Keratinocyte (primary cell): ENCODE data around the gene PALB2. TPM values are rescaled to one million over a fixed set of nuclear protein-coding genes. Genes with fewer than 3 reads are reported as not detected.

ENCODE experiments used
- DNase-seq: peaks from one replicate; pipeline ENCODE4 v3.0.0-alpha.2; 2011; ENCODE audit warnings: low read depth, missing footprints, low spot score
- FAIRE-seq: peaks from 2 replicates; lab custom pipeline; 2011; peaks lifted over from hg19 to GRCh38; lab: Jason Lieb, UNC
- H2AFZ ChIP-seq: 2 replicates; pipeline ENCODE4 v1.6.0; 2012; ENCODE audit warnings: low read length, control low read depth, inconsistent platforms; ENCODE audit not compliant: control insufficient read depth
- H3K27ac ChIP-seq: 2 replicates; pipeline ENCODE4 v1.5.1; 2011; ENCODE audit warnings: low read length; ENCODE audit not compliant: control insufficient read depth, insufficient read depth
- H3K27me3 ChIP-seq: 3 replicates; pipeline ENCODE4 v1.6.0; 2011; ENCODE audit warnings: low read length; ENCODE audit not compliant: control insufficient read depth, insufficient read depth; ENCODE audit errors: extremely low read depth
- H3K36me3 ChIP-seq, 2 experiments: 2 replicates in 1 of 2; 3 replicates in 1 of 2; pipeline ENCODE4 v1.5.1; 2011; ENCODE audit warnings: low read length in 2 of 2, mild to moderate bottlenecking in 1 of 2; ENCODE audit not compliant: control insufficient read depth in 2 of 2, insufficient read depth in 2 of 2; ENCODE audit errors: extremely low read depth in 1 of 2
- H3K4me1 ChIP-seq: 3 replicates; pipeline ENCODE4 v1.5.1; 2011; ENCODE audit warnings: low read length; ENCODE audit not compliant: control insufficient read depth, insufficient read depth; ENCODE audit errors: extremely low read depth
- H3K4me2 ChIP-seq: 3 replicates; pipeline ENCODE4 v1.6.0; 2011; ENCODE audit warnings: low read depth, low read length; ENCODE audit not compliant: control insufficient read depth, insufficient read depth; ENCODE audit errors: extremely low read depth
- H3K4me3 ChIP-seq, 3 experiments: fragments of 200-600 bp in 1 of 3; sonication (generic) in 1 of 3; 2 replicates in 2 of 3; 3 replicates in 1 of 3; pipeline ENCODE4 v1.5.1; 2011 to 2016; ENCODE audit warnings: low read length in 3 of 3, mild to moderate bottlenecking in 3 of 3, control low read depth in 2 of 3, inconsistent platforms in 1 of 3, low read depth in 1 of 3, mixed read lengths in 1 of 3, mixed run types in 1 of 3, moderate library complexity in 1 of 3; ENCODE audit not compliant: control insufficient read depth in 2 of 3, insufficient read depth in 2 of 3; ENCODE audit errors: extremely low read depth in 1 of 3
- H3K79me2 ChIP-seq: 2 replicates; pipeline ENCODE4 v1.6.0; 2012; ENCODE audit warnings: low read length; ENCODE audit not compliant: control insufficient read depth, insufficient read depth
- H3K9ac ChIP-seq: 3 replicates; pipeline ENCODE4 v1.6.0; 2011; ENCODE audit warnings: low read length; ENCODE audit not compliant: control insufficient read depth, insufficient read depth; ENCODE audit errors: extremely low read depth
- H3K9me1 ChIP-seq: 3 replicates; pipeline ENCODE4 v1.6.0; 2011; ENCODE audit warnings: low read length; ENCODE audit not compliant: control insufficient read depth, insufficient read depth; ENCODE audit errors: extremely low read depth
- H3K9me3 ChIP-seq: 2 replicates; pipeline ENCODE4 v1.5.1; 2012; ENCODE audit warnings: low read depth, low read length; ENCODE audit not compliant: control insufficient read depth
- H4K20me1 ChIP-seq: 3 replicates; pipeline ENCODE4 v1.6.0; 2011; ENCODE audit warnings: low read length; ENCODE audit not compliant: control insufficient read depth, insufficient read depth; ENCODE audit errors: extremely low read depth
- EZH2 ChIP-seq: IDR thresholded peaks from one replicate; pipeline ENCODE4 v1.6.1; 2012; ENCODE audit warnings: inconsistent platforms, mild to moderate bottlenecking, low read length, moderate library complexity
- dilution Hi-C: fragments of 300-500 bp; cut with MboI; formaldehyde crosslinking; loops from one replicate; pipeline ENCODE4 v1.7.0; 2020; ENCODE audit warnings: low sequenced_read_pairs; ENCODE audit not compliant: extremely low pct_ligation_motif_present
- polyA plus RNA-seq, 5 experiments: library from polyadenylated mRNA; depleted of rRNA in 3 of 5; stranded (reverse) in 3 of 5; stranded (forward) in 1 of 5; unstranded in 1 of 5; fragments of >200 nt; gene quantifications; 1 replicate in 1 of 5; 2 replicates in 3 of 5; 3 replicates in 1 of 5; pipeline versions ENCODE4 v1.2.1 to v1.2.3, GENCODE V29; 2011 to 2012; ENCODE audit warnings: missing spikeins in 2 of 5, low read depth in 1 of 5, low replicate concordance in 1 of 5
- TF ChIP-seq, protein P1 (sequence below), 3 experiments: IDR thresholded peaks in 1 of 3; conservative IDR thresholded peaks in 1 of 3; optimal IDR thresholded peaks in 1 of 3; 2 replicates in 2 of 3; 3 replicates in 1 of 3; pipeline versions ENCODE3 to v1.5.1; 2011; ENCODE audit warnings: low read length in 3 of 3, mild to moderate bottlenecking in 3 of 3, moderate library complexity in 2 of 3, control low read depth in 1 of 3, inconsistent platforms in 1 of 3; ENCODE audit not compliant: insufficient read depth in 2 of 3; ENCODE audit errors: extremely low read depth in 1 of 3

PALB2 gene
- polyA plus RNA-seq, 1 donor (not counting 4 experiments of a cell fraction or from before 2014, with no cell fraction given), result 18.7 TPM

DNA sequence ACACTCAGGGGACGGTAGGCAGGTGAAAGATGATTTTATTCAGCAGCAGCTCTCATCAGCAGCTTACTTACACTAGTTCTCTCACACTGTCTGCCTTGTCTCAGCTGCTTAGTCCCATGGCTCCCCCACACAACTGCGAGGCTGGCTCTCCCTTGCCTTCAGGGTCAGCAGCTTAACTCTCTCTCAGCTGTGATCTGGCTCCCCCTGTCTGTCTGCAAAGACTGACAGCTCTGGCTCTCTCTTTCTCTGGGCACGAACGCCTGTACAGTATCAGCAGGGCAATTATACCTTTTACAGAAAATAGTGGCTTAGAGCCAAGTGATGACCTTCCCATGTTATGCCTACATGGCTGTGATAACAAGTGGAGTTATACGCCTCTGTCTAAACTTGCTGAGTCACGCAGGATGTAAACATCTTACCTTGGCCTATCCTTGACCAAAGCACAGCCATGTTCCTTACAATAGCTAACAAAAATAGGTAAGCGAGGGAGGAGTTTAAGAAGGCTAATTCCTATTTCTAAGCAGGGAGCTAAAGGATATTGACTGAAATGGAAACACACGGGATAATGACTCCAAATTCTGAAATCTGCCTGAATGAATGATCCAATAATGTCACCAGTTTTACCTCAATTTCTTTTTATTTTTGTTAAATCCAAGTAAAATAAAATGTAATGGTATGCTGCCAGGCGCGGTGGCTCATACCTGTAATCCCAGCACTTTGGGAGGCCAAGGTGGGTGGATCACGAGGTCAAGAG, 43.9 kb downstream of the PALB2 start:
- dilution Hi-C loops, result no loop called here
- H2AFZ ChIP-seq, result peak overlapping the region; percentile 10
- H3K9me1 ChIP-seq, result no peaks in the 10 kb centered on the region
- H3K27ac ChIP-seq, result no peak overlapping the region
- peaks cover 7% of the 10 kb centered on the region for H3K4me1 ChIP-seq
- no peak overlapping the region for H3K9ac ChIP-seq
- TF ChIP-seq, protein P1, sequence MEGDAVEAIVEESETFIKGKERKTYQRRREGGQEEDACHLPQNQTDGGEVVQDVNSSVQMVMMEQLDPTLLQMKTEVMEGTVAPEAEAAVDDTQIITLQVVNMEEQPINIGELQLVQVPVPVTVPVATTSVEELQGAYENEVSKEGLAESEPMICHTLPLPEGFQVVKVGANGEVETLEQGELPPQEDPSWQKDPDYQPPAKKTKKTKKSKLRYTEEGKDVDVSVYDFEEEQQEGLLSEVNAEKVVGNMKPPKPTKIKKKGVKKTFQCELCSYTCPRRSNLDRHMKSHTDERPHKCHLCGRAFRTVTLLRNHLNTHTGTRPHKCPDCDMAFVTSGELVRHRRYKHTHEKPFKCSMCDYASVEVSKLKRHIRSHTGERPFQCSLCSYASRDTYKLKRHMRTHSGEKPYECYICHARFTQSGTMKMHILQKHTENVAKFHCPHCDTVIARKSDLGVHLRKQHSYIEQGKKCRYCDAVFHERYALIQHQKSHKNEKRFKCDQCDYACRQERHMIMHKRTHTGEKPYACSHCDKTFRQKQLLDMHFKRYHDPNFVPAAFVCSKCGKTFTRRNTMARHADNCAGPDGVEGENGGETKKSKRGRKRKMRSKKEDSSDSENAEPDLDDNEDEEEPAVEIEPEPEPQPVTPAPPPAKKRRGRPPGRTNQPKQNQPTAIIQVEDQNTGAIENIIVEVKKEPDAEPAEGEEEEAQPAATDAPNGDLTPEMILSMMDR (optimal IDR thresholded peaks at IDR 0.05 in 1 of 3, IDR thresholded peaks at IDR 0.05 in 1 of 3, conservative IDR thresholded peaks at IDR 0.05 in 1 of 3; ENCODE audit: extremely low read depth in 1 of 3, insufficient read depth in 2 of 3, low read length in 3 of 3), result peak in 2 of 3 experiments; percentile 12 to 23
- no peak for TF ChIP-seq EZH2
- H3K4me3 ChIP-seq, result no peak overlapping the region
- H3K79me2 ChIP-seq, result peaks cover 37% of the 10 kb centered on the region
- no peak for DNase-seq
- no peak for FAIRE-seq
- H3K27me3 ChIP-seq, result no peaks in the 10 kb centered on the region
- no peak overlapping the region for H3K4me2 ChIP-seq
- H3K9me3 ChIP-seq, result no peaks in the 10 kb centered on the region
- peaks cover 8 to 13% of the 10 kb centered on the region in 2 experiments for H3K36me3 ChIP-seq
- H4K20me1 ChIP-seq, result no peaks in the 10 kb centered on the region

DNA sequence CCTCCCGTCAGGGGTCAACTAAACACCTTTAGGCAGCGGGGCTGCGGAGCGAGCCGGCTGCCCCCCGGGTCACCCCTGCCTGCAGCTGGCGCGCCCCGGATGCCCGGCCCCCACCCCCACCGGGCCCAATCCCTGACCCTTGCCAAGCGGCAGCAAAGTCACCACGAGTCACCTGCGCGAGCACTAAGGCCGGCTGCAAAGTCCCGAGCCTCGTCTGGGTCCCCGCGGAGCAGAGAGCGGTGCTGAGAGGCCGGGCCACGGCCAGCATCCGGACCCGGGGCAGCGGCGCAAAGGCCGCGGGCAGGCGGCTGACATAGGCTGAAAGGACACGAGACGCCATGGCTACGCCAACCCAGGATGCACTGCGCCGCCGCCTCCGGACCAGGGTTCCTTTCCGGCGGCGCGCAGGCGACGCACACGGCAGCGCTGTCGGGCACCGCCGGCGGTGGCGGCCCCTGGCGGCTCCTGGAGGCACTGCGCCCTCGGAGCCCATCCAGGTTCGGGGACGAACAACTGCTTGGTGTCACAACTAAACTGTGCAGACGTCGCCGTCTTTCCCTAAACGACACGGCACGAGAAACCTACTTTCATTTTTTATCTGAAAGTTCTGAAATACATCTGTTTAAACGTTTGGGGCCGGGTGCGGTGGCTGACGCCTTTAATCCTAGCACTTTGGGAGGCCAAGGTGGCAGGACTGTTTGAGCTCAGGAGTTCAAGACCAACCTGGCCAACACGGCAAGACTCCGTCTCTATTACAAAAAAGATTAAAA, 45.0 kb downstream of the PALB2 start, which contains the start of gene NDUFAB1:
TSS of gene NDUFAB1 (minus strand) at position 366 of the 770 bp plus-strand sequence. CDS start at position 340, 26 bp downstream.
- peak within 1 kb of the TSS; percentile 92 for H3K9ac ChIP-seq
- H3K36me3 ChIP-seq, result peaks cover 16 to 21% of the 10 kb centered on the region in 2 experiments
- peak within 1 kb of the TSS; percentile 65 for H3K27ac ChIP-seq
- H3K4me3 ChIP-seq, result peak within 1 kb of the TSS; percentile 95 to 99 (median 96)
- H3K9me1 ChIP-seq, result no peaks in the 10 kb centered on the region
- dilution Hi-C loops, result no loop called here
- peak within 1 kb of the TSS; percentile 88 for H3K4me2 ChIP-seq
- H2AFZ ChIP-seq, result peak within 1 kb of the TSS; percentile 86
- peaks cover 47% of the 10 kb centered on the region for H3K79me2 ChIP-seq
- H3K4me1 ChIP-seq, result peaks cover 7% of the 10 kb centered on the region
- FAIRE-seq (no peak), DNase-seq (peak; percentile 23)
- no peak for TF ChIP-seq EZH2
- TF ChIP-seq, protein P1 (optimal IDR thresholded peaks at IDR 0.05 in 1 of 3, IDR thresholded peaks at IDR 0.05 in 1 of 3, conservative IDR thresholded peaks at IDR 0.05 in 1 of 3; ENCODE audit: extremely low read depth in 1 of 3, insufficient read depth in 2 of 3, low read length in 3 of 3), result peak; percentile 80 to 93 (median 93)
- H3K9me3 ChIP-seq, result no peaks in the 10 kb centered on the region
- H4K20me1 ChIP-seq, result no peaks in the 10 kb centered on the region
- no peaks in the 10 kb centered on the region for H3K27me3 ChIP-seq
